ENCODE measurements around the gene TLE5.
A peak's percentile ranks its signal among the peaks of the same experiment; 100 is the strongest.
"Not testable (repeated sequence)": the region's sequence is repeated elsewhere in the genome, so short reads cannot be mapped to it uniquely, and the experiment has no call there.

TLE5 gene

DNA sequence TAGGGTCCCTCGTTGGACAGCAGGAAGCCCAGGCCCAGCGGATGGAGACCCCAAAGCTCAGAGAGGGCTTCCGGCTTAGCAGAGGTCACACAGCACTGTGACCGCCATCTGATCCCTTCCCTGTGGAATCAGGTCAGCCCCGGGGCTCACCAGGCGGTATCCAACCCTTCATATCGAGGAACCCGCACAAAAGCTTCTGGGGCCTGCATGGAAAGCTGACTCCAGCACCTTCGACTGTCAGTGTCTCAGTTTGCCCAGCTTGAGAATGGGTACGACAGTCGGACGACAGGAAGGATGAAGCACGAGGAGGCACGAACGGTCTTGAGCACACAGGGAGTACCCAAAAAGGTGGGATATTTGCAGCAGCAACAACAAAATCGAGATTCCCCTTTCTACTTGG, 2.6 kb downstream of the TLE5 start:
- Mint-ChIP-seq H3K27me3 (no peaks in the 10 kb centered on the region), H3K27ac (peak overlapping the region; percentile 71), H3K9me3 (no peaks in the 10 kb centered on the region), H3K4me1 (peaks cover 29 to 80% of the 10 kb centered on the region in 2 donors), H3K36me3 (peaks cover 30 to 39% of the 10 kb centered on the region in 2 donors), H3K4me3 (peak overlapping the region; percentile 17 to 32)
- no peak for DNase-seq
- no peak for ATAC-seq (replicated peaks)

DNA sequence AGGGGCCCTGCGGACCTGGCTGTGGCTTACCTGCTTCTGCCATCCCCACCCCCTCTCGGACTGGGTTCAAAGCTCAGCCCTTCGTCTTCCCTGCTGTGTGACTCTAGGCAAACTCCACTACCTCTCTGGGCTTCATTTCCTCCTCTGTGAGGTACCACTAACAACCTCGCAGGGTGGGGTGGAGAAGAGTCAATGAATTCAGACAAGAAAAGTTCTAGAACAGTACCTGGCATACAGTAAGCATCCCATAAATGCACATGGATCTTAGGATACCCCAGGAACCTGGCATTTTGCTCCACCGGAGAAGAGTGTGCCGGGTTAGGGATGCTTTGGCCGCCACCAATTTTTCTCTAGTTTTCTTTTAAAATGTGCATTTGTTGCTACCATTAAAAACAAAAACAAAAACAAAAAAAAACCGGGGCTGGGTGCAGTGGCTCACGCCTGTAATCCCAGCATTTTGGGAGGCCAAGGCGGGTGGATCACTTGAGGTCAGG, 3.4 kb downstream of the TLE5 start:
- peaks cover 30 to 77% of the 10 kb centered on the region in 2 donors for H3K4me1 Mint-ChIP-seq
- ATAC-seq (replicated peaks) (no peak), DNase-seq (no peak)
- peak overlapping the region; percentile 7 for H3K27ac Mint-ChIP-seq
- H3K36me3 Mint-ChIP-seq, result peaks cover 34 to 44% of the 10 kb centered on the region in 2 donors
- no peak overlapping the region for H3K4me3 Mint-ChIP-seq
- no peaks in the 10 kb centered on the region for H3K27me3 Mint-ChIP-seq
- no peaks in the 10 kb centered on the region for H3K9me3 Mint-ChIP-seq

DNA sequence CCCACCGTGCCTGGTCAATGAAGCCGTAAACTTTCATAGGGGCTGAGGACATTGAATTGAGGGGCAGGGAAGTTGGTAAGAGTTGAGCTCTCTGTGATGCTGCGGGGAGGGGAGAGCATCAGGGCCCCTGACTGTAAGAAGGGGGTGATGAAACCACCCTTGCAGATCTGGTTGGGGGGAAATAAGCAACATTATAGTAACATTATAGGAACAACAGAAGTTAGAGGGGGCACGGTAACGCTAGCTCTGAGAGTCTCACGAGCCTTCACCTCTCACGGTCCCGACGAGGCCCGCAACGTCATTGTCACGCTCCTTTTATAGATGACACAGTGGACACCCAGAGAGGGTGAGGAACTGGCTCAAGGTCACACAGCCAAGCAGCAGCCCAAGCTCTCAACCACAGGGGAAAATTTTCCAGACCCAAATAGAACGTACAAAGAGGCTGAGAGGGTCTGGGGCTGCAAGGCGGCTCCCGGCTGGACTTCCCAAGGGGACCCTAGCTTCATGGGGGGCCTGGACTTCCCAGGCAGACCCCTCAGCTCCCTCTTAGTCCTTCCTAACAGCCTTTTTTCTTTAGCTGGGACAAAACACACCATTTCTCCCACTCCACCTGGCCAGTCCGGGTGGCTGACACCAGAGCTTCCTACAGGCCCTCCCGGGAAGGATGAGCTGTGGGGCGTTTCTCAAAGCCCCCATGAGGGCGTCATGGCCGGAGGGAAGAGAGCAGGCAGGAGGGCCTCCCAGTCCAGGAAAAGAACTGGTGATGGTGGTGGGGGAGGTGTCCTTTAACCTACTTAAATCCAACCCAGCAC, 4.1 kb downstream of the TLE5 start:
- H3K27ac Mint-ChIP-seq, result peak overlapping the region; percentile 57
- no peaks in the 10 kb centered on the region for H3K27me3 Mint-ChIP-seq
- peaks cover 34 to 47% of the 10 kb centered on the region in 2 donors for H3K36me3 Mint-ChIP-seq
- H3K4me3 Mint-ChIP-seq, result peak overlapping the region in 1 of 2 donors; percentile 44
- no peak for DNase-seq
- H3K9me3 Mint-ChIP-seq, result no peaks in the 10 kb centered on the region
- no peak for ATAC-seq (replicated peaks)
- H3K4me1 Mint-ChIP-seq, result peaks cover 28 to 70% of the 10 kb centered on the region in 2 donors

DNA sequence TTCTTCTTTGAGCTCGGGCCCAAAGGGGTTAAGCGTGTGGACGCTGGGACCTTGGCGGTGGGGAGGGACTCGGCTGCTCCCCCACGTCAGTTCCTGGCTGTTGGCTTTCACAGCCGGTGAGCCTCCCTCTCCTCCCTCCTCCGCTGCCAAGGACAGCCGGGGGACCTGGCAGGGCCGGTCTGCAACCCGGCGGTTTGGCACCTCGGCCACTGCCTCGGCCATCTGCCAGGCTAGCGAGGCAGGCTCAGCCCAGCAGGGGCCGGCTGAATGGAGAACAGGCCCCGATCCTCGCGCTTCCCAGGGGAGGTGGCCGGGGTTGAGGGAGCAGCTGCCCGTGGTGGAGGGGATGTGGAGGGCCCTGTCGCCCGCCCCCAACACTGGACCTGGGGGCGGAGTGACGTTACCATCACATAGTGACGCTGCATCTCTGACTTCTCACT, 5.0 kb downstream of the TLE5 start:
- DNase-seq, result no peak
- no peak overlapping the region for H3K27ac Mint-ChIP-seq
- no peaks in the 10 kb centered on the region for H3K9me3 Mint-ChIP-seq
- H3K36me3 Mint-ChIP-seq, result peaks cover 37 to 52% of the 10 kb centered on the region in 2 donors
- H3K27me3 Mint-ChIP-seq, result no peaks in the 10 kb centered on the region
- H3K4me3 Mint-ChIP-seq, result no peak overlapping the region
- H3K4me1 Mint-ChIP-seq, result peaks cover 25 to 67% of the 10 kb centered on the region in 2 donors
- no peak for ATAC-seq (replicated peaks)

GRCh38 chr19:3056417-3057088, 5.7 kb downstream of the TLE5 start:
- Mint-ChIP-seq H3K36me3 (peaks cover 37 to 52% of the 10 kb centered on the region in 2 donors), H3K27me3 (no peaks in the 10 kb centered on the region), H3K9me3 (no peaks in the 10 kb centered on the region), H3K27ac (no peak overlapping the region), H3K4me3 (no peak overlapping the region), H3K4me1 (peaks cover 25 to 69% of the 10 kb centered on the region in 2 donors)
- DNase-seq (no peak), ATAC-seq (replicated peaks) (no peak)

DNA sequence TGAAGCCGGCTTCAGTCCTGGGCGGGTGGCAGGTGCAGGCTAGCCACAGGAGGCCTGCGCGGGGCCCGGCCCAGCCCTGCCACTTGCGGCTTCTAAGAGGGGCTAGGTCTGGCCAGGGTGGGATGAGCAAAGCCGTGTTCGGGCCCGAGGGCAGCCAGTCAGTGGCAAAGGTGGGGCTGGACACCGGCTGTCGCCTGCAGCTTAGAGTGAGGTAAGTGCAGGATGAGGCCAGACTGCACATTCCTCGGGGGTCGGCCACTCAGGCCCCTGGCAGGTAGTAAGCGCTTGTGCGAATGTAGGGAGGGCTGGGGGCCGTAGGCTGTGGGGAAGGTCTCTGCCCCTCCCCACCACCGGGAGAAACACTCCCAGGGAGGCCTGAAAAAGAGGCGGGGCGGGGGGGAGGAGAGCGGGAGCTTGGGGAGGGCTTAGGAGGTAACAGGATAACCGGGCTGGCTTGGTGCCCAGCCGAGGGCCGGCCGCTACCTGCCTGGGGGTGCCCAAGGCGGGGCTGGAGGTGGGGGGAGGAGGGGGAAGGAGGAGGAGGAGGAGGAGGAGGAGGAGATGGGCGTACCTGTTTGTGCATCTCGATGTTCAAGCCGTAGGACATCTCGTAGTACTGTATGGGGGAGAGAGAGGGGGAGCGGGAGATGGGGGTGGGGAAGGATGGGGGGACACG, 6.4 kb downstream of the TLE5 start:
- no peaks in the 10 kb centered on the region for H3K27me3 Mint-ChIP-seq
- no peaks in the 10 kb centered on the region for H3K9me3 Mint-ChIP-seq
- peaks cover 25 to 66% of the 10 kb centered on the region in 2 donors for H3K4me1 Mint-ChIP-seq
- H3K27ac Mint-ChIP-seq, result no peak overlapping the region
- ATAC-seq (replicated peaks) (no peak), DNase-seq (no peak)
- no peak overlapping the region for H3K4me3 Mint-ChIP-seq
- peaks cover 37 to 52% of the 10 kb centered on the region in 2 donors for H3K36me3 Mint-ChIP-seq

- H3K27ac Mint-ChIP-seq, result peak overlapping the region; percentile 71
- ATAC-seq (replicated peaks), result no peak
- no peaks in the 10 kb centered on the region for H3K27me3 Mint-ChIP-seq
Observed at GRCh38 chr19:3054972-3055740, 7.1 kb downstream of the TLE5 start.

DNA sequence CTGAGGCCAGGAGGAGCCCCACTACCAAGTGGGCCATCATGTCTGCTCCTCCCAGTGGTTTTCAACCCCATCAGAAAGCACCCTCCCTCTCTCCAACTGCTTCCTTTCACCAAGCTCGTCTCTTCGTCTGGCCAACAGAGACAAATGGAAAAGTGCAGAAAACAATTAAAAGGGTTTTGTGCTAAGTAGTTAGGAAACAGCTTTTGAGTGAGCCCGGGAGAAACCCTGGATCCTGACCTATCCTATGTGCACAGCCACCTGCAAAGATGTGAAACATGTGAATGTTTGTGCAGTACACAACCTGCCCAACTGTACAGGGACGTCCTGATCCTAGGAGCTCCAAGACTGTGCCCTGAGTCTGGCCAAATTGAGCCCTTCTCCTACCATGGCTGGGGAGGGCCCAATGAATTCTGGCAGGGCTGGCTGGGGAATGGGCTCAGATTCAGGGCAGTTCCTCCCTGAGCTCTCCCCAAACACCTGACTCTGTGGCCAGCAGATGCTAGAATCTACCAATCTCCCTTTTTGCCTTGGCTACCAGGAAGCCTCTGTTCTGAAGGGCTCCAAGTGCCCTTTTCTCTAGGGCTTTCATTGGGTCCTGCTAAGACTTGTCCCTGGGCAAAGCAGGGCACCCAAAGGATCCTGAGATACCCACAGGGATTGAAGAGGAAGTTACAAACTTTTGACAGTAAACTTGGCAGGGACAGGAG, 7.9 kb downstream of the TLE5 start:
- Mint-ChIP-seq H3K27me3 (no peaks in the 10 kb centered on the region), H3K36me3 (peaks cover 32 to 45% of the 10 kb centered on the region in 2 donors), H3K9me3 (no peaks in the 10 kb centered on the region), H3K4me1 (peaks cover 19 to 52% of the 10 kb centered on the region in 2 donors), H3K4me3 (no peak overlapping the region), H3K27ac (peak overlapping the region; percentile 70)
- ATAC-seq (replicated peaks) (no peak), DNase-seq (no peak)

More at GRCh38 chr19:3054972-3055740, 7.1 kb downstream of the TLE5 start:
- no peak overlapping the region for H3K4me3 Mint-ChIP-seq
- H3K9me3 Mint-ChIP-seq, result no peaks in the 10 kb centered on the region
- H3K4me1 Mint-ChIP-seq, result peaks cover 23 to 59% of the 10 kb centered on the region in 2 donors
- peaks cover 32 to 52% of the 10 kb centered on the region in 2 donors for H3K36me3 Mint-ChIP-seq
- no peak for DNase-seq

- peaks cover 20 to 55% of the 10 kb centered on the region in 2 donors for H3K4me1 Mint-ChIP-seq
- H3K27me3 Mint-ChIP-seq, result no peaks in the 10 kb centered on the region
- H3K9me3 Mint-ChIP-seq, result no peaks in the 10 kb centered on the region
- no peak for ATAC-seq (replicated peaks)
- H3K36me3 Mint-ChIP-seq, result peaks cover 32 to 44% of the 10 kb centered on the region in 2 donors
- no peak for DNase-seq
- H3K4me3 Mint-ChIP-seq, result no peak overlapping the region
- H3K27ac Mint-ChIP-seq, result no peak overlapping the region
Observed at GRCh38 chr19:3053780-3054179, 8.5 kb downstream of the TLE5 start.

GRCh38 chr19:3053218-3053621, 9.1 kb downstream of the TLE5 start:
- H3K36me3 Mint-ChIP-seq, result peaks cover 28 to 38% of the 10 kb centered on the region in 2 donors
- peaks cover 20 to 51% of the 10 kb centered on the region in 2 donors for H3K4me1 Mint-ChIP-seq
- H3K4me3 Mint-ChIP-seq, result no peak overlapping the region
- no peaks in the 10 kb centered on the region for H3K9me3 Mint-ChIP-seq
- DNase-seq, result no peak
- no peak overlapping the region for H3K27ac Mint-ChIP-seq
- ATAC-seq (replicated peaks), result peak; percentile 10 to 25
- H3K27me3 Mint-ChIP-seq, result no peaks in the 10 kb centered on the region

- H3K27me3 Mint-ChIP-seq; H3K27ac Mint-ChIP-seq; DNase-seq; H3K9me3 Mint-ChIP-seq; H3K4me3 Mint-ChIP-seq; ATAC-seq (replicated peaks): not testable (repeated sequence)
- Mint-ChIP-seq H3K36me3 (peaks cover 9 to 16% of the 10 kb centered on the region in 2 donors), H3K4me1 (peaks cover 10 to 29% of the 10 kb centered on the region in 2 donors)
Observed at GRCh38 chr19:3050016-3050415, 12.3 kb downstream of the TLE5 start.

GRCh38 chr19:3049089-3049488, 13.2 kb downstream of the TLE5 start:
- H3K4me3 Mint-ChIP-seq, result peak overlapping the region in 1 of 2 donors; percentile 7
- no peaks in the 10 kb centered on the region for H3K27me3 Mint-ChIP-seq
- peaks cover 7 to 20% of the 10 kb centered on the region in 2 donors for H3K4me1 Mint-ChIP-seq
- no peak for ATAC-seq (replicated peaks)
- H3K36me3 Mint-ChIP-seq, result peaks cover 4 to 10% of the 10 kb centered on the region in 2 donors
- no peak for DNase-seq
- no peaks in the 10 kb centered on the region for H3K9me3 Mint-ChIP-seq
- H3K27ac Mint-ChIP-seq, result peak overlapping the region; percentile 57

DNA sequence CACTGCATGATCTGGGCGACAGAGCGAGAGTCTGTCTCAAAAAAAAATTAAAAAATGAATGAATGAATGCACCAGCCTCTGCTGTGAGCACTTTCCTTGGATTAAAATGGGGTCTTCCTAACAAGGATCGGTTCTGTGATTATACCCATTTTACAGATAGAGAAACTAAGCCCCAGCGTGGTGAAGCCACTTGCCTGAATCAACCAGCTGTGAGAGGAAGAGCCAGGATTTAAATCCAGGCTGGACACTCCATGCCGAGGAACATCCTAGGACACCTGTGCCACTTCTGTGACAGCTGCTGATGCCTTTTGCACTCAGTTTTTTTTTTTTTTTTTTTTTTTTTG, 14.1 kb downstream of the TLE5 start:
- no peak for ATAC-seq (replicated peaks)
- Mint-ChIP-seq H3K4me3 (peak overlapping the region in 1 of 2 donors; percentile 73), H3K4me1 (peaks cover 7 to 20% of the 10 kb centered on the region in 2 donors), H3K27ac (no peak overlapping the region), H3K36me3 (peaks cover 3 to 5% of the 10 kb centered on the region in 2 donors), H3K9me3 (no peaks in the 10 kb centered on the region), H3K27me3 (no peaks in the 10 kb centered on the region)
- no peak for DNase-seq

All from stimulated activated naive B cell treated with anti-CD40 and anti-IgM and Interleukin-4, amounts not matched to agents 10 μg/mL and 1 μg/mL and 100 μg/mL, for 72 hours (primary cell).